ENCODE results near the gene LLGL2.

LLGL2 gene

DNA sequence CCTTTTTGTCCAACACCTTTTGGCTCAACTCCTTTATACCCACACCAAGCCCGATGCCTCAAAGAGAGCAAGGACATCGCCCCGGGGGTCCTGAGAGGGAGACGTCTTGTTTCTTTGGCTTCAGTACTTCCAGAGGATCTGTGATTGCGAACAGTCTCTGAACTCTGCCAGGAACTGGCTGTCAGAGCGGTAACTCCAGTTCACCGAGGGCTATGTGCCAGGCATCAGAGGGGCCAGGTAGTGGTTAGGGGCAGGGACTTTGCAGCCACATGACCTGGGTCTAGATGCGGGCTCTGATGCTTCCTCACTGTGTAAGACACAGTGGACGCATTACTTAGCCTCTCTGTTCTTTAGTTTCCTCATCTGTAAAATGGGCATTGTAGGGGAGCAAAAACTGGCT lies 21.6 kb downstream of the LLGL2 start:
- TF ChIP-seq, protein P1, sequence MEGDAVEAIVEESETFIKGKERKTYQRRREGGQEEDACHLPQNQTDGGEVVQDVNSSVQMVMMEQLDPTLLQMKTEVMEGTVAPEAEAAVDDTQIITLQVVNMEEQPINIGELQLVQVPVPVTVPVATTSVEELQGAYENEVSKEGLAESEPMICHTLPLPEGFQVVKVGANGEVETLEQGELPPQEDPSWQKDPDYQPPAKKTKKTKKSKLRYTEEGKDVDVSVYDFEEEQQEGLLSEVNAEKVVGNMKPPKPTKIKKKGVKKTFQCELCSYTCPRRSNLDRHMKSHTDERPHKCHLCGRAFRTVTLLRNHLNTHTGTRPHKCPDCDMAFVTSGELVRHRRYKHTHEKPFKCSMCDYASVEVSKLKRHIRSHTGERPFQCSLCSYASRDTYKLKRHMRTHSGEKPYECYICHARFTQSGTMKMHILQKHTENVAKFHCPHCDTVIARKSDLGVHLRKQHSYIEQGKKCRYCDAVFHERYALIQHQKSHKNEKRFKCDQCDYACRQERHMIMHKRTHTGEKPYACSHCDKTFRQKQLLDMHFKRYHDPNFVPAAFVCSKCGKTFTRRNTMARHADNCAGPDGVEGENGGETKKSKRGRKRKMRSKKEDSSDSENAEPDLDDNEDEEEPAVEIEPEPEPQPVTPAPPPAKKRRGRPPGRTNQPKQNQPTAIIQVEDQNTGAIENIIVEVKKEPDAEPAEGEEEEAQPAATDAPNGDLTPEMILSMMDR (IDR thresholded peaks at IDR 0.05): no peak
- no peak for TF ChIP-seq ZFX (IDR thresholded peaks at IDR 0.05; ENCODE audit: borderline replicate concordance)
- H3K27ac ChIP-seq: peak overlapping the region; percentile 100

DNA sequence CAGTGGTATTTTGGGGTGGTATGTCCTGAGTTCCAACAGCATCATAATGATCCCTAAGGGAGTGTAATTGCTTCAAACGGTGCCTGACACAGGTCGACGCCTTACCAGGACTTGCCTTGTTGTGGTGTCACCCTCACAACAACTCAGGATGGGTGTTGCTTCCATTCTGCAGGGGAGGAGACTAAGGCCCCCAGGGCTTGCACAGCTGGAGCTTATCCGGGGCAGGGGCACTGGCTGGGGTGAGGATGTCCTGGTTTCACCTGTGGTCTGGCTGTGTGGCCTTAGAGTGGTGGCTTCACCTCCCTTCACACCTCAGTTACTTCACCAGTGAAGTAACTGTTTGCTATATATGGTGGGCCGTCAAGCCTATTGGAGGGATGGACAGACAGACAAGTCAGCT lies 23.3 kb downstream of the LLGL2 start:
- H3K27ac ChIP-seq: peak overlapping the region; percentile 100
- TF ChIP-seq, protein P1 (IDR thresholded peaks at IDR 0.05): no peak
- no peak for TF ChIP-seq ZFX (IDR thresholded peaks at IDR 0.05; ENCODE audit: borderline replicate concordance)

DNA sequence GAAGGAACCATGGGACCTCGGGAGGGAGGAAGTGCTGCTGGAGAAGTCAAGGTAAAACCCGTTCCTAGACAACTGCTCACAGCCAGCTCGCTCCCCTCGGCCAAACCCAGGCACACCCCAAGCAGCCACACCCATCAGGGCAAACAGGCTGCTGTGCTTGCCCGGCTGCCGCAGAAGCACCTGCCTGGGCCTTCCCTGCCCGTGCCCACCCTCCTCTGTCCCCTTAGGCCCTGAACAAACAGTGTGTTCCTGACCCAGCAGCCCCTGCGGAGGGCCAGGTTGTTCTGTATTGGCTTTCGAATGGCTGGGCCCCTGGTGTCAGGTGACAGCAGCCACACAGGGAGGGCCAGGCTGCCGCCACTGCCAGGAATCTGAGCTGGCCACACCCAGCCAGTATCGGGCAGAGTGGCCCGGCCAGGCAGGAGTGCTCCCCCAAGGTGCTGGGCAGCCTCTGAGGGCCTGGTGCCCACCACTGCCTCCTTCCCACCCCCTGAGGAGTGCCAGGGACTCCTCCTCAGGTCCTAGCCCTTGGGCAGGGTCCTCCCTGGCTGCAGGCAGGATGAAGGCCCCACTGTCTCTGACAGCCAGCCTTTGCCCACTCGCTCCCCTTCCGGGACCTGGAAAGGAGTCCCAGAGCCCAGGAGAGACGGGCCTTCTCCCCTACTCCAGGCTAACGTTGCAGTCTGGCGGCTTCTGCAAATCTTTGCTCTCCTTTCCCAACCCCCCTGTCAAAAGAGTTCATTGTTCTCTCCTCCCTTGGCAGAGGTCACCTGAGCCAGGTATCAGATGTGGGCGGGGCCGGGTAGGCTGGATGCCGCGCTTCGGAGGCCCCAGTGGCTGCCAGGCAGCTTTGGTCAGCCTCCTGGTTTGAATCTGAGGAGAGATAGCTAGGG lies 24.0 kb downstream of the LLGL2 start:
- H3K27ac ChIP-seq: peak overlapping the region; percentile 100
- TF ChIP-seq, protein P1 (IDR thresholded peaks at IDR 0.05): no peak
- TF ChIP-seq ZFX (IDR thresholded peaks at IDR 0.05; ENCODE audit: borderline replicate concordance): no peak

DNA sequence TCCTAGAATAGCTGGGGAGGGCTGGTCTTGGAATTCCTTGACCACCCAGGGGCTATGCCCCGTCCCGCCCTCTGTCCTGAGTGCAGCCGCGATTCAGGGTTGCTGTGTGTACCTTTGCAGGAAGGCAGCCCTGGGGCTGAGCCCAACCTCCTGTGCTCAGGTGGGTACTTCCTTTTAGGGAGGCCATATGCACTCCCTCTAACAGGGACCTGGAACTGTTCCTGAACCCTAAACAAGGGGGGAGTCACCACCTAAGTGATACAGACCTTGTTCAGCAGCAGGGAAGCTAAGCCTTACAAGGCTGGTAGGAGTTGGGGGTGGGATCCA lies 24.6 kb downstream of the LLGL2 start:
- H3K27ac ChIP-seq: peak overlapping the region; percentile 100
- TF ChIP-seq, protein P1 (IDR thresholded peaks at IDR 0.05): no peak

DNA sequence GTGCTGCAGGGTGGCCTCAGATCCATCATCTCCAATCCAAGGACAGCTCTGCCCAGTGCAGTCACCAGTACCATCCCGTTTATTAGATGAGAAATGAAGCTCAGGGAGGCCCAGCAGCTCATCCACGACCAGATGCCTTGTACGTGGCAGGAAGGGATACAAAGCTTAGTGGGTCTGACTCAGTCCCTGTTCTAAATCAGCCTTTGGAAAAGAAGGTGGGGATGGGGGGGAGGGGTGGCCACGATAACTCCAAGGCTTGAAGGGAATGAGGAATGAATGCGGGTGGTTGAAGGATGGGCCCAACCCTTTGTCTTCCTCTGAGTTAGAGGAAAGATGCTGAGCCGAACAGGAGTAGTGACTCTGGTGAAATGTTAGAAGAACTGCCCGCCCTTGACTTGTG lies 25.8 kb downstream of the LLGL2 start:
- H3K27ac ChIP-seq: peak overlapping the region; percentile 100

DNA sequence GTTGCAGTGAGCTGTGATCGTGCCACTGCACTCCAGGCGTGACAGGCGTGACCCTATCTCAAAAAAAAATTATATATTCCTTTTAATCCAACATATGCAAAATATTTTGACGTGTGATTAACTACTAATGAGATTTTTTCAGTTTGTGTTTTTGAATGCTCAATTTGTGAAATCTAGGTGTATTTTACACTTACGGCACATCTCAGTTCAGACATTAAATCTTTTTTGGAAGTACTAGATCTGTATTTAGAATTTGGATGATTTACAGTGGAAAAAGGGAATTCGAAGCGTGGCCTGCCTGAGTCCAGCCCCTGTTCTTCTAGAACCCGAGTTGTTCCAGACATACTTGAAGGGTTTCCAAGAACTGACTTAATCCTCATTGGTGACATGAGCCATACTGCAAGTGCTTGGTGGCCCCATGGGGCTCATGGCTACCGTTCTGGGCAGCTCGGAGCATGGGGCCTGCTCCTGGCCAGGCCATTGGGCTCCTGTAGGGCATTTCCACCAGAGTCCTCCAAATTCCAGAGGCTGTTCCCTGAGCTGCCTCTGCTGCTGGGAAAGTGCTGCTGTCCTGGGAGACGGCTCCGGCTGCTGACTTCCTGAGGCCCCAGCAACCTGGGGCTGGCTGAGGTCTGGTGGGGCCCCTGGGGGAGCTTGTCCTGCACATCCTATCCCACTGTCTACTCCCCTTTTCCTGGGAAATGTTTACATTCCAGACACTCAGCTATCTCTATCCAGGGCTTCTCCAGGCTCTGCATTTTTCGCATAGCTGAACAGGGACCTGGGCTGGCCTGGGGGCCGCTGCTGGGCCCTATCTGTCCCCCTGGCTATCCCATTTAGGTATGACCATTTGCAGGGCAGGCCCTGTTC lies 27.2 kb downstream of the LLGL2 start:
- H3K27ac ChIP-seq: peak overlapping the region; percentile 100; the same call in 1 of the 2 replicates
- no peak for TF ChIP-seq ZFX (IDR thresholded peaks at IDR 0.05; ENCODE audit: borderline replicate concordance)
- TF ChIP-seq, protein P1 (IDR thresholded peaks at IDR 0.05): no peak

More for the DNA sequence above, 25.8 kb downstream of the LLGL2 start:
- TF ChIP-seq, protein P1 (IDR thresholded peaks at IDR 0.05): no peak
- TF ChIP-seq ZFX (IDR thresholded peaks at IDR 0.05; ENCODE audit: borderline replicate concordance): no peak

Data from 22Rv1 (cell line).